Coronary artery (tissue), 2 donors: ENCODE data around the gene KLK14.

ENCODE experiments used
- DNase-seq: peaks from one replicate; pipeline ENCODE4 v3.0.0-alpha.2; 2017; ENCODE audit warnings: low spot score
- H3K27ac ChIP-seq, 2 donors: fragments of 200-600 bp; sonication (generic); one replicate each; pipeline ENCODE4 v1.5.1; 2016 to 2019
- H3K4me3 ChIP-seq: fragments of 200-600 bp; sonication (generic); 2 replicates; pipeline ENCODE4 v1.5.1; 2016; ENCODE audit warnings: mild to moderate bottlenecking, moderate library complexity
- TF ChIP-seq, protein P1 (sequence below): fragments of 200-600 bp; sonication (generic); IDR thresholded peaks from one replicate; pipeline ENCODE4 v1.5.1; 2019; ENCODE audit warnings: antibody characterized with exemption

Gene KLK14

DNA sequence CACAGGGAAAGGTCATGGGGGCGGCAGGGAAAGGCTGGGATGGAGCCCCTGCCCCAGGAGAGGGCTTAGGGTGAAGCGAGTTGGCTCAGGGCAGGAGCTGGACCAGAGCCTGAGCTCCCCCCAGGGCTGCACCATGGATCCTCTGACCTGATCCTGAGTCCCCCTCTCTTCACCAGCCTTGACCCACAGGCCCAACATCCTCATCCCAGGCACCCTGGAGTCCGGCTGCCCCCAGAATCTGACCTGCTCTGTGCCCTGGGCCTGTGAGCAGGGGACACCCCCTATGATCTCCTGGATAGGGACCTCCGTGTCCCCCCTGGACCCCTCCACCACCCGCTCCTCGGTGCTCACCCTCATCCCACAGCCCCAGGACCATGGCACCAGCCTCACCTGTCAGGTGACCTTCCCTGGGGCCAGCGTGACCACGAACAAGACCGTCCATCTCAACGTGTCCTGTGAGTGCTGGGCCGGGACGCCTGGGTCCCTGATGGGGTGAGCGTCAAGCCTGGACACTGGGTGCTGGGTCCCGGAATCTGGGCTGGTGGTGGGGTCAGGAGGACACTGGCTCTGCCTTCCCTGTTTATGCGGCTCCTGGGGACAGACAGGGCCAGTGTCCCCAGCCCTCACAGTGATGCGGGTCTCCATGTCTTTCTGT, 42.9 kb upstream of the KLK14 start:
- TF ChIP-seq, protein P1, sequence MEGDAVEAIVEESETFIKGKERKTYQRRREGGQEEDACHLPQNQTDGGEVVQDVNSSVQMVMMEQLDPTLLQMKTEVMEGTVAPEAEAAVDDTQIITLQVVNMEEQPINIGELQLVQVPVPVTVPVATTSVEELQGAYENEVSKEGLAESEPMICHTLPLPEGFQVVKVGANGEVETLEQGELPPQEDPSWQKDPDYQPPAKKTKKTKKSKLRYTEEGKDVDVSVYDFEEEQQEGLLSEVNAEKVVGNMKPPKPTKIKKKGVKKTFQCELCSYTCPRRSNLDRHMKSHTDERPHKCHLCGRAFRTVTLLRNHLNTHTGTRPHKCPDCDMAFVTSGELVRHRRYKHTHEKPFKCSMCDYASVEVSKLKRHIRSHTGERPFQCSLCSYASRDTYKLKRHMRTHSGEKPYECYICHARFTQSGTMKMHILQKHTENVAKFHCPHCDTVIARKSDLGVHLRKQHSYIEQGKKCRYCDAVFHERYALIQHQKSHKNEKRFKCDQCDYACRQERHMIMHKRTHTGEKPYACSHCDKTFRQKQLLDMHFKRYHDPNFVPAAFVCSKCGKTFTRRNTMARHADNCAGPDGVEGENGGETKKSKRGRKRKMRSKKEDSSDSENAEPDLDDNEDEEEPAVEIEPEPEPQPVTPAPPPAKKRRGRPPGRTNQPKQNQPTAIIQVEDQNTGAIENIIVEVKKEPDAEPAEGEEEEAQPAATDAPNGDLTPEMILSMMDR = no peak
- peak overlapping the region; percentile 59 for H3K4me3 ChIP-seq
- H3K27ac ChIP-seq = peak overlapping the region in 1 of 2 donors; percentile 82
- no peak for DNase-seq

DNA sequence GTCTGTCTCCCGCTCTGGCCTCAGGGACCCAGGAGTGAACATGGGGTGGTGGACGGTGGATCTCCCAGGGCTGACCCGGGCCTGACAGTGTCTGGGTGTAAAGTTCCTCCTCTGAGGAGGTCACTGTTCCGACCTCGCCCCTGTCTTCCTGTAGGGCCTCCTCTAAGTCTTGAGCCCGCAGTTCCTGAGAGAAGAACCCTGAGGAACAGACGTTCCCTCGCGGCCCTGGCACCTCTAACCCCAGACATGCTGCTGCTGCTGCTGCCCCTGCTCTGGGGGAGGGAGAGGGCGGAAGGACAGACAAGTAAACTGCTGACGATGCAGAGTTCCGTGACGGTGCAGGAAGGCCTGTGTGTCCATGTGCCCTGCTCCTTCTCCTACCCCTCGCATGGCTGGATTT, 42.0 kb upstream of the KLK14 start, which contains the start of gene SIGLEC9:
Gene SIGLEC9 (plus strand): TSS at position 178 of the 400 bp plus-strand sequence. CDS start 69 bp downstream, at position 247.
- DNase-seq = no peak
- TF ChIP-seq, protein P1 = no peak

DNA sequence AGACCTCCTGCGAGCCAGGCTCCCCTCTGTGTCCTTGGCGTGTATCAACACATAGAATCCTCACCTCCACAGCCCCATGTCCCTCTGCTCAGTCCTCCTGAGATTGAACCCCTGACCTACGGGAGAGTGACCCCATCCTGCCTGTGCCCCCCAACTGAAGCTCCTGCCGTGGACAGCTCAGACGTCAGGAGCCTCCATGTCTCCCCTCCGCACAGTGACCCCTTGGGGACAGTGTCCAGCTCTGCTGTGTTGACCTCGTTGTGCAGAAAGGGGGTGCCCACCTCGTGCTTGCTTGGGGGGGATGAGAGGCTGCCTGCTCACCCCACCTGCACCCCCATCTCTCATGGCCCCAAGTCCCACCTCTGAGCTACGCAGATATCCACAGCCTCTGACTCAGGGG, 41.5 kb upstream of the KLK14 start:
- no peak for DNase-seq
- Histone ChIP-seq H3K27ac (peak overlapping the region in 1 of 2 donors; percentile 82), H3K4me3 (no peak overlapping the region)
- TF ChIP-seq, protein P1 = no peak

More for the DNA sequence above, 42.0 kb upstream of the KLK14 start, which contains the start of gene SIGLEC9:
- Histone ChIP-seq H3K4me3 (peak within 1 kb of the TSS; percentile 59), H3K27ac (peak within 1 kb of the TSS in 1 of 2 donors; percentile 82)

DNA sequence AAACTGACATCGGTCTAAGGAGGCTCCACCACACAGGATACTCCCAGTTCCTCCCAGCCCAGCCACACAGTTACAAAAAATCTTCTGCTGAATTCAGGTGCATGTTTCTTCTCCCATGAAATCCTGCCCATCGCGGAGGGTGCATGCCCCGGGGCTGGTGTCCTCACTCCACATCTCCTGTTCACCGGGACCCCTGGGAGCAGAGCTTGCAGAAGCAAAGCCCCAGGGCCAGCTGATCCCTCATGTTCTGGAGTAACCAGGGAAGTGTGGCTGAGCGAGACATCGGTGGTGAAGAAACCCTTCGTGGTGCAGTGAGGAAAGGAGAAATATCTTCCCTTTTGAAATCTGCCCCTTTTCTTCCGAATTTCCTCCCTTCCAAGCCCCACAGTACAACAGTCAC, 41.1 kb upstream of the KLK14 start:
- Histone ChIP-seq H3K27ac (peak overlapping the region in 1 of 2 donors; percentile 82), H3K4me3 (no peak overlapping the region)
- no peak for DNase-seq
- TF ChIP-seq, protein P1 = no peak

GRCh38 chr19:51123381-51123800, 40.7 kb upstream of the KLK14 start:
- Histone ChIP-seq H3K4me3 (peak overlapping the region; percentile 28), H3K27ac (peak overlapping the region in 1 of 2 donors; percentile 82)
- DNase-seq = no peak
- TF ChIP-seq, protein P1 = no peak

DNA sequence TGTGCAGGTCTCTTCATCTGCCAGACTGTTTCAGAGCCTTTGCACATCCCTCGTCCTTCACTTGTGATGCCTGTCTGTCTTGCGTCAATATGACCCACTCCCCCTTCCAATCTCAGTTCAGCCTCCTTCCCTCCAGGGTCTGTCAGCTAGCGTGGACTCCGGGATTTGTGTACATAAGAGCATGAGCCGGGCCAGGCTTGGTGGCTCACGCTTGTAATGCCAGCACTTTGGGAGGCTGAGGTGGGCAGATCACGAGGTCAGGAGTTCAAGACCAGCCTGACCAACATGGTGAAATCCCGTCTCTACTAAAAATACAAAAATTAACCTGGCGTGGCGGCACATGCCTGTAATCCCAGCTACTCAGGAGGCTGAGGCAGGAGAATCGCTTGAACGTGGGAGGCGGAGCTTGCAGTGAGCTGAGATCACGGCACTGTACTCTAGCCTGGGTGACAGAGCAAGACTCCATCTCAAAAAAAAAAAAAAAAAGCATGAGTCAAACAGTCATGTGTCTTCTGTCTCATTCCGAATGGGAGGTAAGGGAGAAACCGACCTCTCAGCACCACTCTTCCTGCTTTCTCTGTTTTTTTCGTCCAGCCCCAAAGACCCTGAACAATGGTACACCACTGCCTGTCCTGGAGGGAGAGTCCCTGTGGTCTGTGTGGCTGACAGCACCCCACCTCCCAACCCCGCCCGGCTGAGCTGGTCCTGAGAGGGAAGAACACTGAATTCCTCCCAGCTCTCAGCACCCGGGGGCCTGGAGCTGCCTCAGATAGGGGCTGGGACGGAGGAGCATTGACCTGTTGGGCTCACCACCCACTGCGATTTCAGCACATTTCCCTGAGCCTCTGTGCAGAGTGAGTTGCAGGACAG, 39.7 kb upstream of the KLK14 start:
- peak overlapping the region; percentile 28 for H3K4me3 ChIP-seq
- H3K27ac ChIP-seq = peak overlapping the region in 1 of 2 donors; percentile 82
- TF ChIP-seq, protein P1 = no peak
- DNase-seq = no peak
